Measurements from ENCODE around the gene KCNN3.
A peak's percentile ranks its signal among the peaks of the same experiment; 100 is the strongest.

Gene KCNN3

DNA sequence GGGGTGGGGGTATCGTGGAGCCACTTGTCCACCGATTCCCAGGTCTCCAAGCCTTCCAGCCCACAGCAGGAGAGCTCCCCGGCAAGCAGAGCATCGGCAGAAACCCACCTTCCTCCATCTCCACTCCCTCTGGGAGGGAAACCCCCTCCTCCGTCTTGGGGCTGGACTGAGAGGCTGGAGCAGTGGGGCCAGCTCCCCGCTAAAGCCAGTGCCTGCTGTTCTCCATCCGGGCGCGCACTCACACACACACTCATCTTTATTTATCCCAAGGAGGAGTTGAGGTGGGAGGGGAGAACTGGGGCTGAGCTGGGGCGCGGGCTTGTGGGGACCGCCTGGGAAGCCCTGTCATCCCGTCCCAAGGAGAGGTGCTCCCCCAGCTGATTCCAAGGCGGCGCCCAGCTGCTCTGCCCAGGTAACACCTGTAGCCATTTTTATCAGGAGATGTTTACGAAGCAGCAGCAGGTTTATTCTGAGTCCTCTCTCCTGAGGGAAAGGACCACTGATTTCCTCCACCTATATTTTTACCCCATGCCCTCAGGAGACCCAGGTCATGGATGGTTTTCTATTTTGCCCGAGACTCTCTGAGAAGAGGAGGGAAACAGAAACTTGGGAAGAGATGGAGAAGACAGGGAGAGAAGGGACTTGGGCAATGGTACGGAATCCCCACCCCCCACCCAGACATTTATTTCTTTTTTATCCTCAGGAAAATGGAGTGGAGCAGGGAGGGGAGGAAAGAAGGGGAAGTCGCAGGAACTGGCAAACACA lies 2.1 kb downstream of the KCNN3 start:
- no peaks in the 10 kb centered on the region for H3K27me3 ChIP-seq (ENCODE audit: control insufficient read depth, insufficient read depth, low read length, poor library complexity, severe bottlenecking)
- no peaks in the 10 kb centered on the region for H3K9me3 ChIP-seq (ENCODE audit: control insufficient read depth, low read length)
- H3K36me3 ChIP-seq (ENCODE audit: control insufficient read depth, insufficient read depth, low read length) = no peaks in the 10 kb centered on the region
- H3K4me3 ChIP-seq (ENCODE audit: insufficient read depth, low read depth, low read length) = peak overlapping the region; percentile 29
- 64 to 66% methylated on average over 14 to 18 of the region's 19 CpGs for WGBS, 2 experiments
- peaks cover 52% of the 10 kb centered on the region for H3K4me1 ChIP-seq (ENCODE audit: control insufficient read depth, insufficient read depth, low read length)
- H3K27ac ChIP-seq (ENCODE audit: insufficient read depth, low read depth, low read length, poor library complexity, severe bottlenecking) = no peak overlapping the region

DNA sequence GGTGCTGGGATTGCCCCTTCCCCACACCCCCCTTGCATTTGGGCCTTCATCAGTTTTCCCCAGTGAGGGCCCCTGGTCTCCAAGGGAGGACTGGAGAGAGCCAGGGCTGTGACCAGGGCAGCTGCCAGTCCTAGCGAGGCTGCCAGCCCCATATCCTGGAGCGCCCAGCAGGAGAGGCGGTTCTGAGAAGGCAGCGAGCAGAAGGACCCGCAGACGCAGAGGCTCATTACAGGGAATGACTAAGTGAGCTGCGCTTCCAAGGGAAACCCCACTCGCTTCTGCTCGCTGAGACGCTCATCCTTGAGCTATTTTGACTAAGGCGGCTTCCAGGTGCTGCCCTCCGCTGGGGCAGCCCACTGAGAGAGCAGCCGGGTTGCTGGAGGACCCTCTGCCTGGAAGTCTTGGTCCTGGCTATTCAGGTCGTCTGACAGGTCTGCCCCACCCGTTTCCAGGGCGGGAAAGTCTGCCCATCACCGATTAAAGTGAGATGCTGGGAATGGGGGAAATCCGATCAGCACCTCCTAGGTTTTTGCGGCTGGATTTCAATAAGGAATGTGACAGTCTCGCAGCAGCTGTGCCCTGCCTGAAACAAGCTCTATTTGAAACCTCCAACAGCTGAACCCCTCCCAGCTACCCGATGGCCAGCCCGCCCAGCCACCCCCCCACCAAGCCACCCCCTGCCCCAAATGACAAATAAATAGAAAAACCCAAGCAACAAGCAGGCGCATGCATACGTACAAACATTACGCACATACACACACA lies 2.8 kb downstream of the KCNN3 start:
- Histone ChIP-seq H3K27me3 (ENCODE audit: control insufficient read depth, insufficient read depth, low read length, poor library complexity, severe bottlenecking) (no peaks in the 10 kb centered on the region), H3K4me3 (ENCODE audit: insufficient read depth, low read depth, low read length) (peak overlapping the region; percentile 29), H3K27ac (ENCODE audit: insufficient read depth, low read depth, low read length, poor library complexity, severe bottlenecking) (no peak overlapping the region), H3K36me3 (ENCODE audit: control insufficient read depth, insufficient read depth, low read length) (no peaks in the 10 kb centered on the region), H3K4me1 (ENCODE audit: control insufficient read depth, insufficient read depth, low read length) (peaks cover 58% of the 10 kb centered on the region), H3K9me3 (ENCODE audit: control insufficient read depth, low read length) (no peaks in the 10 kb centered on the region)
- 25% methylated on average over 23 to 24 of the region's 25 CpGs for WGBS, 2 experiments

DNA sequence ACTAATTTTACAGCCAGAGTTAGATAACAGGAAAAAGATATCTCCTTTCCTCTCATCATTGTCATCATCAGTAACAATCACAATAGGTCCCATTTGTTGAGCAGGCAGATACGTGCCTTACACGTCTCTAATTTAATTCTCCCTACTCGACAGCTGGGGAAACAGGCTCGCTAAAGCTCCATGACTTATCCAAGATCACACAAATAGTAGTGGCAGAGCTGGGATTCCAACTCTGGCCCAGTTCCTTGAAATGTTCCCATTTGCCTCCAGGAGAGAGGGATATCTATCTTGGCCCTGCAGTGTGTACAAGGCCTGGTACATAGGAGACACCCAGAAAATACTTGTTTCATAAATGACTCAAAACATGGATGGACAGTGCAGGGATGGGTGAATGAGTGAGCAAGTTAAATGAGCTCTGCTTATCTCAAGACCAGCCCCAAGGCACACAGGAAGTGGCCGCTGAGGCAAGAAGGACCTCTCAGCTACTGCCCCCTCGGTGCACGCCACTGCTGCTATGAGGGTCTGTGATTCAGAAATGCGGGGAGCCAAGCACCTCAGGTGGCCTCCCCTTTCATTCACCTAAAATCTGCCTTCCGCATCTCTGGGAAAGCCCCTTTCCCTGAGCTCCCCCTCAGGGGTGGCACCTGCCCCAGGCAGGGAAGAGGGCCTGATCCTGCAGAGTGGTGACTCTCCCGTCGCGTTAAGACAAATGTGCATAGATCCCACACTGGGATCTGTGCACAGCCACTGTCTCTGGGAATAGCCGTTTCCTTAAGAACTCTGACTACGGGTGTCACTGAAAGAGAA lies 3.6 kb downstream of the KCNN3 start:
- no peaks in the 10 kb centered on the region for H3K36me3 ChIP-seq (ENCODE audit: control insufficient read depth, insufficient read depth, low read length)
- WGBS, 2 experiments = 67 to 69% methylated on average over 14 of the region's 14 CpGs
- peaks cover 66% of the 10 kb centered on the region for H3K4me1 ChIP-seq (ENCODE audit: control insufficient read depth, insufficient read depth, low read length)
- H3K27me3 ChIP-seq (ENCODE audit: control insufficient read depth, insufficient read depth, low read length, poor library complexity, severe bottlenecking) = no peaks in the 10 kb centered on the region
- no peaks in the 10 kb centered on the region for H3K9me3 ChIP-seq (ENCODE audit: control insufficient read depth, low read length)
- no peak overlapping the region for H3K27ac ChIP-seq (ENCODE audit: insufficient read depth, low read depth, low read length, poor library complexity, severe bottlenecking)
- no peak overlapping the region for H3K4me3 ChIP-seq (ENCODE audit: insufficient read depth, low read depth, low read length)

DNA sequence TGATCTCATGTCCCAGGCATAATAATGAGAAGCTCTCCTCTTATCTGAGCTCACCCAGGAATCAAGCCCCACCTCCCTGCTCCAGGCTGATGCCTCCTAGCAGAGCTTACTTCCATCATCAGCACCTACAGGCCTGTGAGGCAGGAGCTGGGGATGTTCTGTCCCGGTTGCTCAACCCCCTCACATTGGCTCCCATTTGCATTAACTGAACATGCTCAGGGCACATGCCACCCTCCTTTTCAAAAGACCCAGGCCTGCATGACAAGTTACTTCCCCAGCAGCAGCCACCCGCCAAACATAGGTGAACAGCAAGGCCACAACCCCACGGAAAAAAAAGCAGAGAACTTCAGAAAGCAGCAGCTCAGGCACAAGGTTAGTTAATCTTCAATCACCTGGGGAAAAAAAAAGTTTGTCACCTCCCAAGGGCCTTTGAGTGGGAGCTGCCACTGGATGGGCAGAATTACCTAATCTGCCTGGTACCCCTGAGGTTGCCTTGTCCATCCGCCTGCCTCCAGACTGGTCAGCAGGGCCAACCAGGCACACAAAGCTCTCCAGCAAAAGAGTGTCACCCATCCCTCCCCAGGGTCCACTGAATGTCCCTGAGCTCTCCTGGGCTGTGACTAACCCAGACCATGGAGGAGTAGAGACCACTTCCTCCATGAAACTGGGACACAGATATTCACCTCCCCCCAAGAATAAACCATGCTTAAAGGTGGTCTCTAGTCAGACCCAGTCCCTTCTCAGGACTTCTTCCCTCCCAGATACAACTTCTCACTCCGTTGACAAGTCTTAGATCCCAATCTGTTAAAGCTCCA lies 4.4 kb downstream of the KCNN3 start:
- no peaks in the 10 kb centered on the region for H3K9me3 ChIP-seq (ENCODE audit: control insufficient read depth, low read length)
- WGBS, 2 experiments = 86 to 89% methylated on average over 5 of the region's 5 CpGs
- no peaks in the 10 kb centered on the region for H3K36me3 ChIP-seq (ENCODE audit: control insufficient read depth, insufficient read depth, low read length)
- peaks cover 68% of the 10 kb centered on the region for H3K4me1 ChIP-seq (ENCODE audit: control insufficient read depth, insufficient read depth, low read length)
- H3K27ac ChIP-seq (ENCODE audit: insufficient read depth, low read depth, low read length, poor library complexity, severe bottlenecking) = no peak overlapping the region
- H3K4me3 ChIP-seq (ENCODE audit: insufficient read depth, low read depth, low read length) = no peak overlapping the region
- H3K27me3 ChIP-seq (ENCODE audit: control insufficient read depth, insufficient read depth, low read length, poor library complexity, severe bottlenecking) = no peaks in the 10 kb centered on the region

DNA sequence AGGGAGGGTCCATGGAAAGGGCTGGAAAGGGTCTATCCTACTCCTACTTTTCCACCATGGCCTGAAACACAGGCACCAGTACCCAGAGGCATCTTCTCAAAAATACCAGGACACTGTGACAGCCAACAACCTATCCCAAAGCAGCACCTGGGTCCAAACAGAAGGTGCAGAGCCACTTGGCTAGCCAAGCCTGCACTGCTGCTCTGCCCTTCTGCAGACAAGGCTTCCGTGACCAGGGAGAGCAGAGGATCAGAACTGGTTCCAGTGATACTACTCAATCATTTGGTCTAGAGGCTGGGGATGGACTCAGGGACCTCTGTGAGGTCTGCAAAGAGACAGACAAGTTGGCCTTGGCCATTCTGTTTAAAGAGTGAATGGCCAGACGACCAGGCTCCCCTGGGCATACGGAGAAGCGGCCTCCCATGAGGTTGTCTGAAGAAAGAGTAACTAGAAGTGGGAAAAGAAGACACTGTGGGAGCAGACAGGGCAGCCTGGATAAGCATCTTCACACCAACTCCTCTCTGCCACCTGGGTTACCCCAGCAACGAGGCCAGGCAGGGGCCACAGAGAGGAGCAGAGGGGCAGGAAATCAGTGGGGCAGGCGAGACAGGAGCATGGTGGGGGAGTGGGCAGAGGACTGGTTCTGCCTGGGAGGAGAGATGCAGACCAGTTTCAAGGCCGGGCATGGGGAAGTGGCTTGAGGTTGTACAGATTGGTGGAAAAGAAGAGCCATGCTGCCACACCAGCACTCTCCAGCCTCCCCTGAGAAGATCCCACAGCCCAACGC lies 5.7 kb downstream of the KCNN3 start:
- Histone ChIP-seq H3K27ac (ENCODE audit: insufficient read depth, low read depth, low read length, poor library complexity, severe bottlenecking) (no peak overlapping the region), H3K27me3 (ENCODE audit: control insufficient read depth, insufficient read depth, low read length, poor library complexity, severe bottlenecking) (no peaks in the 10 kb centered on the region), H3K36me3 (ENCODE audit: control insufficient read depth, insufficient read depth, low read length) (no peaks in the 10 kb centered on the region), H3K4me1 (ENCODE audit: control insufficient read depth, insufficient read depth, low read length) (peaks cover 62% of the 10 kb centered on the region), H3K9me3 (ENCODE audit: control insufficient read depth, low read length) (no peaks in the 10 kb centered on the region), H3K4me3 (ENCODE audit: insufficient read depth, low read depth, low read length) (no peak overlapping the region)
- 95 to 96% methylated on average over 8 of the region's 8 CpGs for WGBS, 2 experiments

DNA sequence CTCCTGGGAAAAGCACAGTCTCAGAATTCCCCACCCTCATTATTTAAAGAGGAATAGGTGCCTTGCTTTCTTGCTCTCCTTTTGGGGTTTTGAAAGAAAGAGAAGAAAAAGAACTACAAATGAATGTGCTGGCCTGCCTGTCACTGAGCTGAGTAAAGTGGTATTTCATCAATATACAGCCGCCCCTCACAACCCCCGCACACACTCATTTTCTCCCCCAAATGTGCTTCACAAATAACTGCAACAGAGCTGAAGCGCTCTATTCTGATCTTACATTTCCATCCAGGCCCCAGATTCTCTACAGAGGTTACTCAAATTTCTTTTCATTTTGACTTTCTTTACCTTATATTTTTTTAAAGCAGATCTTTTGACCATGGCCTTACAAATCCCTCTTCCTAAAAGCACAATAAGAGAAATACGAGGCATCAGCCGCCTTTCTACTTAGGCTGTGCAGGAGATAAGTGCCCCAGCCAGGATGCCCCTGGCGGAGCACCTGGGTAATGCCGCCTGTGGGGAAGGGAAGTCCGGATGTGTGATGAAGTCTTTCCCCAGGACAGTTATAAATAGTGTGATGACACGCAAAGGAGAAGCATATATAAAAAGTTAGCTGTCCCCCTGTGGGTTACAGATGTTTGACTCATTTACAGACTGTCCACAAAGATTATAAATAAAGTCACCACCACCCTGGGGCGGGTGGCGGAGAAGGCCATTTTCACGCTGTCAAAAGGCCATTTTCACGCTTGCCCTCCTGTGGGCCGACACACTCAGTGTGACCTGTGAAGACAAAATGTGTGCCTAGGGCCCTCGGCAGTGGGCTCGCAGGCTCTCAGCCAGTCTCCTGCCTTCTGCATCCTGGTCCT lies 6.5 kb downstream of the KCNN3 start:
- Histone ChIP-seq H3K27ac (ENCODE audit: insufficient read depth, low read depth, low read length, poor library complexity, severe bottlenecking) (peak overlapping the region; percentile 50), H3K4me3 (ENCODE audit: insufficient read depth, low read depth, low read length) (no peak overlapping the region), H3K27me3 (ENCODE audit: control insufficient read depth, insufficient read depth, low read length, poor library complexity, severe bottlenecking) (no peaks in the 10 kb centered on the region), H3K36me3 (ENCODE audit: control insufficient read depth, insufficient read depth, low read length) (no peaks in the 10 kb centered on the region), H3K4me1 (ENCODE audit: control insufficient read depth, insufficient read depth, low read length) (peaks cover 54% of the 10 kb centered on the region), H3K9me3 (ENCODE audit: control insufficient read depth, low read length) (no peaks in the 10 kb centered on the region)
- WGBS, 2 experiments = 68 to 74% methylated on average over 16 of the region's 16 CpGs

DNA sequence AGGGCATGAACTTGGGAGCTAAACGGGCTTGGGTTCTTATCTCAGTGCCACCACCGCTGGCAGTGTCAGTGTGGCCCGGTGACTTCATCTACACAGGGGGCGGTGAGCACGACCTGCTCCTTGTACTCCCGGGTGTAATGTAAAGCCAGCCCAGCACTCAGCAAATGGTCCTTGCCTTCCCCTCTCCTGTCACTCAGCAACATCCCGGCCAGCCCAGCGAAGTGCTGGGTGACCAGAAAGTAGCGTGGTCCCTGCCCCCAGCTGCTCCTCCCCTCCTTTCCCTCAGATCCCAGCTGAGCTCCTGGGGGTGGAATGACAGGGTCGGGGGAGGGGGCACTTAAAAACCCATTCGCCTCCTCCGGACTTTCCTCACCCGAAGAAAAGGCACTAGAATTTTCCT lies 7.2 kb downstream of the KCNN3 start:
- Histone ChIP-seq H3K27ac (ENCODE audit: insufficient read depth, low read depth, low read length, poor library complexity, severe bottlenecking) (peak overlapping the region; percentile 50), H3K4me3 (ENCODE audit: insufficient read depth, low read depth, low read length) (no peak overlapping the region), H3K9me3 (ENCODE audit: control insufficient read depth, low read length) (no peaks in the 10 kb centered on the region), H3K27me3 (ENCODE audit: control insufficient read depth, insufficient read depth, low read length, poor library complexity, severe bottlenecking) (no peaks in the 10 kb centered on the region), H3K36me3 (ENCODE audit: control insufficient read depth, insufficient read depth, low read length) (no peaks in the 10 kb centered on the region), H3K4me1 (ENCODE audit: control insufficient read depth, insufficient read depth, low read length) (peaks cover 49% of the 10 kb centered on the region)
- WGBS, 2 experiments = 23 to 27% methylated on average over 13 of the region's 13 CpGs

DNA sequence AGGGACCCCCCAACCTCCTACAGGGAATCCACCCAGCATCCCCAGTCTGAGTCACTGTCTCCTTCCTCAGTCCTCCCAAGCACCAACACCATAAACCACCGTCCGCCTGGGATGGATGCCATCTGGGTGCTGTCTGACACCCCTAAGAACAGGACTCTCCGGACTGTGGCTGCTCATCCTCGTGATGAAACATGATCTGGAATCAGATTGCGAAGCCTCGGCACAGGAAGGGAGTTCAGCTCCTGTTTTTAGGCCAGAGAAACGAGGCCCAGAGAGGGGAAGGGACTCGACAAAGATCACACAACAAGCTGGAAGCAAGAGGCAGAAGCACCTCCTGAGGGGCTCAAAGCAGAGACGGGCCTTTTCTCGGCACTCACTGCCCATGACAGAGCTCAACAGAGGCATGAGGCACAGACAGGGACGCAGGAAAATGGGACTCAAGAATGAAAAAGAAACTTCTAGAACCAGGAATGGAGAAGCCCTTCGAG lies 8.4 kb downstream of the KCNN3 start:
- Histone ChIP-seq H3K4me3 (ENCODE audit: insufficient read depth, low read depth, low read length) (no peak overlapping the region), H3K27me3 (ENCODE audit: control insufficient read depth, insufficient read depth, low read length, poor library complexity, severe bottlenecking) (no peaks in the 10 kb centered on the region), H3K9me3 (ENCODE audit: control insufficient read depth, low read length) (no peaks in the 10 kb centered on the region), H3K36me3 (ENCODE audit: control insufficient read depth, insufficient read depth, low read length) (no peaks in the 10 kb centered on the region), H3K4me1 (ENCODE audit: control insufficient read depth, insufficient read depth, low read length) (peaks cover 43% of the 10 kb centered on the region), H3K27ac (ENCODE audit: insufficient read depth, low read depth, low read length, poor library complexity, severe bottlenecking) (no peak overlapping the region)
- WGBS, 2 experiments = 82 to 83% methylated on average over 12 of the region's 12 CpGs
